SH-SY5Y (cell line): ENCODE results near the gene PTH2.

ENCODE experiments used
- GATA2 ChIP-seq: IDR thresholded peaks from 2 replicates; pipeline ENCODE4 v1.6.1; 2011; ENCODE audit warnings: mild to moderate bottlenecking, low read depth, low read length
- GATA3 ChIP-seq: IDR thresholded peaks from 2 replicates; pipeline ENCODE4 v1.6.1; 2011; ENCODE audit warnings: low read depth, mild to moderate bottlenecking, low read length, moderate library complexity

- no peak for TF ChIP-seq GATA3
- TF ChIP-seq GATA2, result no peak
These were observed 42.9 kb downstream of the PTH2 start for GRCh38 chr19:49380391-49380790.
